Medulla oblongata (tissue), 1 donor: ENCODE results near the gene PMS2.
"Not testable (repeated sequence)": the region's sequence is repeated elsewhere in the genome, so short reads cannot be mapped to it uniquely, and the experiment has no call there.

ENCODE experiments used
- DNase-seq: peaks from one replicate; pipeline ENCODE4 v3.0.0-alpha.2; 2015; ENCODE audit errors: extremely low spot score

The PMS2 gene

GRCh38 chr7:6015917-6016652 is 7.2 kb upstream of the PMS2 start:
- DNase-seq = peak; percentile 64

GRCh38 chr7:6012355-6013104 is 3.7 kb upstream of the PMS2 start:
- no peak for DNase-seq

- DNase-seq = no peak
Measured at GRCh38 chr7:6011541-6011940, 2.7 kb upstream of the PMS2 start.

- DNase-seq = not testable (repeated sequence)
Measured at GRCh38 chr7:6010370-6010769, 1.5 kb upstream of the PMS2 start.

- not testable (repeated sequence) for DNase-seq
Measured at GRCh38 chr7:6007835-6008590, 836 bp downstream of the PMS2 start.

GRCh38 chr7:6007386-6007785 is 1.5 kb downstream of the PMS2 start:
- no peak for DNase-seq

GRCh38 chr7:5997210-5997808 is 11.5 kb downstream of the PMS2 start:
- peak; percentile 81 for DNase-seq

- not testable (repeated sequence) for DNase-seq
Measured at GRCh38 chr7:5987061-5987460, 21.8 kb downstream of the PMS2 start.

- DNase-seq = not testable (repeated sequence)
Measured at GRCh38 chr7:5979680-5980314, 29.1 kb downstream of the PMS2 start.

GRCh38 chr7:5973580-5973979 is 35.3 kb downstream of the PMS2 start:
- not testable (repeated sequence) for DNase-seq

- not testable (repeated sequence) for DNase-seq
Measured at GRCh38 chr7:5970347-5970911, 38.4 kb downstream of the PMS2 start, which contains the start of gene RSPH10B. TSS of gene RSPH10B (minus strand) at chr7:5970689. CDS start at chr7:5967116, 3,573 bp downstream.

GRCh38 chr7:5963810-5964209 is 45.0 kb downstream of the PMS2 start:
- DNase-seq = not testable (repeated sequence)

GRCh38 chr7:5963205-5963604 is 45.6 kb downstream of the PMS2 start:
- DNase-seq = not testable (repeated sequence)

- DNase-seq = not testable (repeated sequence)
Measured at GRCh38 chr7:5934945-5935450, 73.9 kb downstream of the PMS2 start.

GRCh38 chr7:5931905-5932644 is 76.8 kb downstream of the PMS2 start:
- not testable (repeated sequence) for DNase-seq

- DNase-seq = not testable (repeated sequence)
Measured at GRCh38 chr7:5931250-5931649, 77.6 kb downstream of the PMS2 start.

GRCh38 chr7:5930290-5930689 is 78.6 kb downstream of the PMS2 start:
- not testable (repeated sequence) for DNase-seq

GRCh38 chr7:5926263-5926870 is 82.5 kb downstream of the PMS2 start:
- not testable (repeated sequence) for DNase-seq

GRCh38 chr7:5924630-5925029 is 84.2 kb downstream of the PMS2 start:
- DNase-seq = not testable (repeated sequence)
